Esophagus muscularis mucosa (tissue), 3 donors: Measurements from ENCODE around the gene VPS13D.

Source experiments
- POLR2A ChIP-seq: fragments of 450-650 bp; IDR thresholded peaks from one replicate; pipeline ENCODE4 v1.6.1; 2017; ENCODE audit warnings: antibody characterized with exemption, moderate library complexity, mild to moderate bottlenecking, low read depth
- TF ChIP-seq, protein P1 (sequence below), 3 experiments: fragments of 200-600 bp in 2 of 3; fragments of 450-650 bp in 1 of 3; sonication (generic) in 2 of 3; IDR thresholded peaks; one replicate each; pipeline ENCODE4 v1.5.1; 2017 to 2019; ENCODE audit warnings: antibody characterized with exemption in 3 of 3, mild to moderate bottlenecking in 2 of 3, moderate library complexity in 1 of 3

DNA sequence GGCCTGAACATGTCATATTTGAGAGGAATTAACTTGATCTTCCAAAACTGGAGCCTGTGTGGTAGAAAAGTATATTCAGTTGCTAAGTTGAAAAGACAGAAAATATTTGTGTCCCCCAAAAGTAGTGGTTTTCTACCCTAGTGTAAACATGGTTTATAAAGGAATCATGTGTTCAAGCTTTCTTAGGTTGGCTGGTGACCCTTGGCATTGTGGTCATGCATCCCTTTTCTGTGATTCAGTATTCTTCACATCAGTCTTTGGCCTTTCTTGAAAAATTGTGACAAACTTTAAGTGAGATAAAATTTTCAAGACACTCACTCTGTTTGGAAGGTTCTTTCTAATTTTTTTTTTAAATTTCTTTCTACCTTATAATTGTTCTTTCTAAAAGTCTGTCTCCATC is 195.0 kb downstream of the VPS13D start:
- TF ChIP-seq, protein P1, sequence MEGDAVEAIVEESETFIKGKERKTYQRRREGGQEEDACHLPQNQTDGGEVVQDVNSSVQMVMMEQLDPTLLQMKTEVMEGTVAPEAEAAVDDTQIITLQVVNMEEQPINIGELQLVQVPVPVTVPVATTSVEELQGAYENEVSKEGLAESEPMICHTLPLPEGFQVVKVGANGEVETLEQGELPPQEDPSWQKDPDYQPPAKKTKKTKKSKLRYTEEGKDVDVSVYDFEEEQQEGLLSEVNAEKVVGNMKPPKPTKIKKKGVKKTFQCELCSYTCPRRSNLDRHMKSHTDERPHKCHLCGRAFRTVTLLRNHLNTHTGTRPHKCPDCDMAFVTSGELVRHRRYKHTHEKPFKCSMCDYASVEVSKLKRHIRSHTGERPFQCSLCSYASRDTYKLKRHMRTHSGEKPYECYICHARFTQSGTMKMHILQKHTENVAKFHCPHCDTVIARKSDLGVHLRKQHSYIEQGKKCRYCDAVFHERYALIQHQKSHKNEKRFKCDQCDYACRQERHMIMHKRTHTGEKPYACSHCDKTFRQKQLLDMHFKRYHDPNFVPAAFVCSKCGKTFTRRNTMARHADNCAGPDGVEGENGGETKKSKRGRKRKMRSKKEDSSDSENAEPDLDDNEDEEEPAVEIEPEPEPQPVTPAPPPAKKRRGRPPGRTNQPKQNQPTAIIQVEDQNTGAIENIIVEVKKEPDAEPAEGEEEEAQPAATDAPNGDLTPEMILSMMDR (IDR thresholded peaks at IDR 0.05) = no peak
- TF ChIP-seq POLR2A = no peak
